Neural cell (in vitro differentiated cells): ENCODE data around the gene DBET.
"Not testable (repeated sequence)": the region's sequence is repeated elsewhere in the genome, so short reads cannot be mapped to it uniquely, and the experiment has no call there.

Source experiments
- CTCF ChIP-seq: fragments of 450-650 bp; IDR thresholded peaks from 2 replicates; pipeline ENCODE4 v1.5.1; 2014; ENCODE audit warnings: antibody characterized with exemption, mild to moderate bottlenecking, moderate library complexity; ENCODE audit not compliant: poor library complexity, severe bottlenecking
- MXI1 ChIP-seq: fragments of 450-650 bp; conservative IDR thresholded peaks from 2 replicates; pipeline ENCODE4 v1.6.1; 2014; ENCODE audit warnings: antibody characterized with exemption, mild to moderate bottlenecking; ENCODE audit not compliant: poor library complexity, severe bottlenecking
- RAD21 ChIP-seq: fragments of 450-650 bp; conservative IDR thresholded peaks from 2 replicates; pipeline ENCODE4 v1.6.1; 2014; ENCODE audit warnings: antibody characterized with exemption, mild to moderate bottlenecking, moderate library complexity

GRCh38 chr4:190064805-190065204, 503 bp downstream of the DBET start:
- not testable (repeated sequence) for TF ChIP-seq CTCF, MXI1, RAD21
